HL-60 (cell line): Measurements from ENCODE around the gene TRIM47.

Experiments used
- CTCF ChIP-seq: IDR thresholded peaks from one replicate; pipeline ENCODE4 v1.5.1; 2011; ENCODE audit warnings: low read length, control low read depth, inconsistent platforms; ENCODE audit not compliant: insufficient read depth
- POLR2AphosphoS5 ChIP-seq: IDR thresholded peaks from 2 replicates; pipeline ENCODE4 v1.6.1; 2012; ENCODE audit warnings: low read depth
- TF ChIP-seq, protein P1 (sequence below): IDR thresholded peaks from 2 replicates; pipeline ENCODE4 v1.6.1; 2012; ENCODE audit warnings: low read depth; ENCODE audit not compliant: insufficient replicate concordance

- TF ChIP-seq CTCF (no peak), POLR2AphosphoS5 (no peak)
- TF ChIP-seq, protein P1, sequence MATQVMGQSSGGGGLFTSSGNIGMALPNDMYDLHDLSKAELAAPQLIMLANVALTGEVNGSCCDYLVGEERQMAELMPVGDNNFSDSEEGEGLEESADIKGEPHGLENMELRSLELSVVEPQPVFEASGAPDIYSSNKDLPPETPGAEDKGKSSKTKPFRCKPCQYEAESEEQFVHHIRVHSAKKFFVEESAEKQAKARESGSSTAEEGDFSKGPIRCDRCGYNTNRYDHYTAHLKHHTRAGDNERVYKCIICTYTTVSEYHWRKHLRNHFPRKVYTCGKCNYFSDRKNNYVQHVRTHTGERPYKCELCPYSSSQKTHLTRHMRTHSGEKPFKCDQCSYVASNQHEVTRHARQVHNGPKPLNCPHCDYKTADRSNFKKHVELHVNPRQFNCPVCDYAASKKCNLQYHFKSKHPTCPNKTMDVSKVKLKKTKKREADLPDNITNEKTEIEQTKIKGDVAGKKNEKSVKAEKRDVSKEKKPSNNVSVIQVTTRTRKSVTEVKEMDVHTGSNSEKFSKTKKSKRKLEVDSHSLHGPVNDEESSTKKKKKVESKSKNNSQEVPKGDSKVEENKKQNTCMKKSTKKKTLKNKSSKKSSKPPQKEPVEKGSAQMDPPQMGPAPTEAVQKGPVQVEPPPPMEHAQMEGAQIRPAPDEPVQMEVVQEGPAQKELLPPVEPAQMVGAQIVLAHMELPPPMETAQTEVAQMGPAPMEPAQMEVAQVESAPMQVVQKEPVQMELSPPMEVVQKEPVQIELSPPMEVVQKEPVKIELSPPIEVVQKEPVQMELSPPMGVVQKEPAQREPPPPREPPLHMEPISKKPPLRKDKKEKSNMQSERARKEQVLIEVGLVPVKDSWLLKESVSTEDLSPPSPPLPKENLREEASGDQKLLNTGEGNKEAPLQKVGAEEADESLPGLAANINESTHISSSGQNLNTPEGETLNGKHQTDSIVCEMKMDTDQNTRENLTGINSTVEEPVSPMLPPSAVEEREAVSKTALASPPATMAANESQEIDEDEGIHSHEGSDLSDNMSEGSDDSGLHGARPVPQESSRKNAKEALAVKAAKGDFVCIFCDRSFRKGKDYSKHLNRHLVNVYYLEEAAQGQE: no peak
These were observed 40.0 kb downstream of the TRIM47 start for GRCh38 chr17:75838410-75838809.
